Activated CD4-positive, alpha-beta T cell treated with anti-CD3 and anti-CD28 coated beads, Interleukin-2, amount 50 U/mL, for 16 hours (primary cell): ENCODE data around the gene BMPR1A.
"Not testable (repeated sequence)": the region's sequence is repeated elsewhere in the genome, so short reads cannot be mapped to it uniquely, and the experiment has no call there.

Source experiments
- DNase-seq: peaks from one replicate; pipeline ENCODE4 v3.0.0-alpha.2; 2020

The BMPR1A gene

DNA sequence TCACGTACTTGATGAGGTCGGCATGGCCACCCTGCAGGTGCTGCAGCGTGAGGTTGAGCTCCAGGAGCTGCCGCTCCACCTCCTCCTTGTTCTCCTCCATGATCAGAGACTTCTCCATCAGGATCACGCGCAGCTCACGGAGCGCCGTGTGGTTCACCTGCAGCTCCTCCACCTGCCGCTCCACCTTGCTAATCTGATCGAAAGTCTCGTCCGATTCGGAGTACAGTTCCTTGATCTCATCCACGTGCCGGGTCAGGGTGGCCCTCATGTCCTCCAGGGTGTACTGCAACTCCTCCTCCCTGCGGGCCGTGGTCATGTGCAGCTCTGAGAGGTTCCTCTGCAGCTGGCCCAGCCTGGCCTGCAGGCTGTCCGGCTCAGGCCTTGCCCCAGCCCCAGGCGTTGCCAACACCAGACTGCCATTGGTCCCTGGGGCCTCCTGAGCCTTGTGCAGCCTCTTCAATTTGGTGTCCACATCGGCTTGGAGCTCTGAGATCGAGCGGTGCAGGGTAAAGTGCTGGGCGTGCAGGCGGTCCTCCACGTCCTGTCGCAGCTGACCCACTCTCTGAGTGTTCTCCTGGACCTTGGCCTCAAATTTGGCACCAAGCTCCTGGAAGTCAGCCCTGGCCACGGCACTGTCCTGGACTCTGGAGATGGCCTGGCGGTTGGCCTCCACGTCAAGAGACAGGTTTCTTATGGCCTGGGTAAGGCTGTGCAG, 187.1 kb downstream of the BMPR1A start:
- no peak for DNase-seq

DNA sequence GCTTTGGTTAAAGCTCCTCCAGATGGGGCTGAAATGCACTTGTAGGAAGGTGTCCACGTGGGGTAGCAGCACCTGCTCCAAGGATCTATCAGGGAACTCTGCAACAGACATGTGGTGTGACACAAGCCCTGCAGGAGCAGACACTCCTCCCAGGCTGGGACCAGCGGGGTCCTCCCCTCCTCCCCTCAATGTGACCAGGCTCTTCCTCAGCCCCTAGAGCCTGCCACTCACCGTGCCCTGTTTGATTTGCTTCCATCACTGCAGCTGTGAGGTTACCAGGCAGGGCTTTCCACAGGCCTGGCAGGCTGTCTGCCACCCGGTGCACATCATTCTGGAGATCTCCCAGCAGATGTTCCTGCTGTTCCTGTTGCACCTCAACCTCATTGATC, 187.6 kb downstream of the BMPR1A start:
- no peak for DNase-seq

DNA sequence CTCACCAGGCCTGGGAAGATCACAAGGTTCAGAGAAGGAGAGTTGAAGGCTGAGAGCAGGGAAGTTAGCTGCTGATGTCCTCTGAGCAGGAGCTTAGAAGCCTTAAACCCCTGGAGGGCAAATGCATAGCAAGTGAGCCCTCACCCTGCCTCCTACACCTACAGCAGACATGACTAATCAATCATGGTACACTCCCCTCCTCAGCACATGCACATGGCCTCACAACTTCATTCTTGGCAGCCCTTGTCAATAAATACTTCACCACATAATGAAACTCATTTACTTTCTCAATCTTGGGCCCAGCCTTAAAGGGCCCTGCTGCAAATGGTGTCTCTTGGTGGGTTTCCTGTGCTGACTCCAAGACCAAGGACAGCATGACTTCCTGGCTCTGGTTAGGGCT, 188.1 kb downstream of the BMPR1A start:
- DNase-seq = no peak

DNA sequence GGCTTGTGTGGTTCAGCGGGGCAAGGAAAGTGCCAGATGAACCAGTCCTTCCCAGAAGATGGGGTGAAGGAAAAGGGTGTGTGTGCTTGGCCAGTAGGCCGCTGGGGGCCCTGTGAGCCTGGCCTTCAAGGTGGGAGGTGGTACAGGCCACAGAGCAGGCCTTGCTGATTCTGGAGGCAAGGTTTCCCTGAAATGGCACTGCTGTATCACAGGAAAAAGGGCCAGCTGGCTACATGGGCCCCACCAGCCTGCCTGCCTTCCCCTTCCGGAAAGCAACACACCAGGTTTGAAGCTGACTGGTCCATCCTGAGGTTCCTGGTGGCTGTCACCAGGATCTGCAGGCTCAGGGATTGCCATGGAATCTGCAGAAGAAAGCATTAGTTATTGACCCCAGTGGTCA, 188.5 kb downstream of the BMPR1A start:
- no peak for DNase-seq

DNA sequence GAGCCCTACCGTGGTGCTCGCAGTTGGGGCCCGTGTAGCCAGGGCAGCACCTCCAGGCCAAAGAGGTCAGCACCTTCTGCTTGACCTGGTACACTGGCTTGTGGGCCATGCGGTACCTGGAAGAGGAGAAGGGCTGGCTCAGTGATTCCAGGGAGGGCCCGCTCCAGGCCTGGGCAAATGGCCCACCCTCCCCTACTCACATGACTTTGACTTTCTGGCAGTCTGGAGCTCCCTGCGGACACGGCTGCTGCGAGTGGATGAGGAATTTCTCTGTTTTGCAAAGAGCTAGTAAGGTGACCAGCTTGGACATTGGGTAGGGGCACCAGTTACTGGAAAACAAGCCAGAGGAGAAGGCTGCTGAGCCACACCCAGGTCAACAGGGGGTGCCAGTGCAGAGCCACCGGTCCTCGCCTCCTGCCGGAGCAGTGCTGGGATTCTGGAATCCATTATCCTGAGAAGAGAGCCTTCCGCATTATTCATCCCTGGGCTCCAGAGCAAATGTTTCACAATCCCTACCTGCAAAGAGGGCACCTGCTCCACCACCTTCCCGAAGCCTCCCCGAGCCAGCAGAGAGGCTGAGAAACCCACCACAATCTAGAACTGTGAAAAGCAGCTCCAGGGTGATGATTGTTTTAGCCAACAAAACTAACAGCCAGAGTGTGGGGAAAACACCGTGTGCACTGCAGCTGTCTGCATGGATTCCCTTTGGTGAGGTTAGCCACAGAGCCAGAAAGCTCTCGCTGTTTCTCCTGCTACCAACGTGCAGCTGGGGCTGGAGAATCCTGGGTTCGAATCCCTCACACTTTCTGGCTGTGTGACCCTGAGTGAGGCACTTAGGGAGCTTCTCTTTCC, 189.2 kb downstream of the BMPR1A start:
- no peak for DNase-seq

DNA sequence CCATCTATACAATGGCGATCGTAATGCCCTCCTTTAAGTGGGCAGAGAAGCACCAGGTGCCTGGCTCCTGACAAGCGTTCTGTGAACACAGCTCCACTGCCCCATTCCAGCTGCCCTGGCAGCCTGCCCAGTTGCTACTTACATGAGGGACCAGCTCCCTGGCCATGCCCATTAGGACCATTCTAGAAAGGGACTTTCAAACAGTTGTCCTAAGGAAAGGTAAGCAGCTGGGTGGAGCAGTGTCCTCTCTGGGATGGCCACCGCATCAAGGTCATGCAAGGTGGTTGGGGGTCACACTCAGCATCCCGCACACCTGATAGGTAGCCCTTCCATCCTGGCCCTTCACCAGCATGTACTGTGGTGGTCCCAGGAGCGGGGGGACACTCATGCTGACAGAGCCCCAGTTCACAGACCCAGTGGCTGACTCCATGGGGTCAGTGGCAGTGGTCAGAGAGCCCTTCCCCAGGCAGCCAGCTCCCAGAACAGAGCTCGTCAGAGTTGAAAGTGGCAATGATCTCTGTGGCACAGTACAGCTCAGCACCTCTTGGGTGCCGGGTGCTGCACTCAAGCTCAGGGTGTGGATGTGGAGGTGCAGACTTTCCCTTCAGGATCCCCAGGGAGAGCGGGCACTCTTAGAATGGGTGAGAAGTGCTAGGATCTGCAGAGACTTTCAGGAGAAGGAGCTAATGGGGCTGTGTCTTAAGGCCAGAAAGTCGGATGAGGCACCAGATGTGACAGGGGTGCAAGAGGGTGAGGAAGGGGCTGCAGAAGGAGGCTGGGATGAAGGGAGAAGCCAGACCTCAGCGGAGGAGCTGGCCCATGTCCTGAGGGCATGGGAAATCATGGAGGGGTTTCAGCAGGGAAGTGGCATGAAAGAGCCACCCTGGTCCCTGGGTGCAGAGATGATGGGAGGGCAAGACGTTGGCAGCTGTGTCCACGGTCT, 190.1 kb downstream of the BMPR1A start:
- DNase-seq = no peak

DNA sequence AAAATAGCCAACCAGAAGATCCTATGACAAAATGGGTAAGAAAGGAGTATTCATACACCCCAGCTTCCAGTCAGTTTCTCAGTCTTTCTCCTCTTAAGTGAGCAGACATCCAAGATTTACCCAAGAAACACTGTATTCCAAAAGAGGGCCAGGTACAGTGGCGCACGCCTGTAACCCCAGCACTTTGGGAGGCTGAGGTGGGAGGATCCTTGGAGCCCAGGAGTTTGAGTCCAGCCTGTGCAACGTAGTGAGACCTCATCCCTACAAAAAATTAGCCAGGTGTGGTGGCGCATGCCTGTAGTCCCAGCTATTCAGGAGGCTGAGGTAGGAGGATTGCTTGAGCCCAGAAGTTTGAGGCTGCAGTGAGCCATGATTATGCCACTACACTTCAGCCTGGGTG, 191.4 kb downstream of the BMPR1A start:
- not testable (repeated sequence) for DNase-seq

DNA sequence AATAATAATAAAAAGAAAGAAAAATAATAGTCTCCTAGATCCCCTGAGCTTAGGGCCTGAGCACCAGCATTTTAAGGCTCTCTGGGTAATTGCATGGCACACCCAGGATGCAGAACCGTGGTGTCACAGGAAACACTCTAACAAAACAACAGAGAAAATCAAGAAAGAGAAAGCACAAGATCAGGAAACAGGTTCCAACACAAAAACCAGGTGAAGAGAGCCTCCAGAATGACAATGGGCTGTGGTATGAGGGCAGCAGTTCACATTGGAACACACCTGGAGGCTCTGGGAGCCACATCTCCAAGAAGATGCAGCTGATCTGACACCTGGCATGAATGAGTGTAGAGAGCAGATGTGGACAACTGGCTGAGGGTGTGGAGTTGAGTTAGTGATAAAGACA, 193.9 kb downstream of the BMPR1A start:
- no peak for DNase-seq

DNA sequence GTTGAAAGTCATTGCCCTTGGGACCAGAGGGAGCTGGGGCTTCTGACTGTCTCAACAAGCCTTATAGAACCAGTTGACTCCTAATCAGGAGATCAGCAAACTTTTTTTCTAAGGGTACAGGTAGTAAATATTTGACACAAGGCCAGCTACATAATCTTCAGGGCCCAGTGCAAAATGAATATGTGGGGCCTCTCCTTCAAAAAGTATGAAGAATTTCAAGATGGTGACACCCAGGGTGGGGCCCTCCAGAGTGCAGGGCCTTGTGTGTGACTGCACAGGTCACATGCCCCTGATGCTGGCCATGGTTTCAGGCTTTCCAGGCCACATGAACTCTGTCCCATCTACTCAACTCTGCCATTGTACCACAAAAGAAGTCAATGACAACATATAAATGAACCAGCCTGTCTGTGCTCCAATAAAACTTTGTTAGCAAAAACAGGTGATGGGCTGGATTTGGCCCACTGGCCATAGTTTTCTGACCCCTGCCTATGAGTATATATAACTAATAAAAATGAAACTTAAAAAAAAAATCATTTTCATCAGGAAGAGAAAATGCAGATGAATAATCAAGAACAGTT, 194.9 kb downstream of the BMPR1A start:
- DNase-seq = no peak

DNA sequence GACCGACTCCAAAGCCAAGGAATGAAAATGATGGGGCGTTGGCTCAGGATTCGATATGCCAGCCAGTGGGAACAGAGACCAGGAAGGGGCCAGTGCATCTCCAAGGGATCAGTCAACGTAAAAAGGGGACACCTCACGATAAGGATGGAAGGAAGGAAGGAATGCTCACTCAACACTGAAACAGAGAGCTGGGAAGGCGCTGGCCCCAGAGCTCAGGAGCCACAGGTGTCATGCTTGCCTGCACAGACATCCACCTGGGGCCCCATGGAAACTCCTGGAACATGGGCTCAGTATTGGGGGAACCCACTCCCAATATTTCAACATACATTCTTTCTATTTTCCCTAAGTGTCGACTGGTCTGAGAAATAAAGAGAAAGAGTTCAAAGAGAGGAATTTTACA, 195.7 kb downstream of the BMPR1A start:
- DNase-seq = no peak

DNA sequence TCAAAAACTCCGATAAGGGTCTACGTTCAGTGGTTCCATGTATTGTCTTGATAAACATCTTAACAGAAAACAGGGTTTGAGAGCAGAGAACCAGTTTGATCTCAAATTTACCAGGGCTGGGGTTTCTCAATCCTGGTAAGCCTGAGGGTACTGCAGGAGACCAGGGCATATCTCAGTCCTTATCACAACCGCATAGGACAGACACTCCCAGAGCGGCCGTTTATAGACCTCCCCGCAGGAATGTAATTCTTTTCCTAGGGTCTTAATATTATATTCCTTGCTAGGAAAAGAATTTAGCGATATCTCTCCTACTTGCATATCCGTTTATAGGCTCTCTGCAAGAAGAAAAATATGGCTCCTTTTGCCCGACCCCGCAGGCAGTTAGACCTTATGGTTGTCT, 196.3 kb downstream of the BMPR1A start:
- not testable (repeated sequence) for DNase-seq

DNA sequence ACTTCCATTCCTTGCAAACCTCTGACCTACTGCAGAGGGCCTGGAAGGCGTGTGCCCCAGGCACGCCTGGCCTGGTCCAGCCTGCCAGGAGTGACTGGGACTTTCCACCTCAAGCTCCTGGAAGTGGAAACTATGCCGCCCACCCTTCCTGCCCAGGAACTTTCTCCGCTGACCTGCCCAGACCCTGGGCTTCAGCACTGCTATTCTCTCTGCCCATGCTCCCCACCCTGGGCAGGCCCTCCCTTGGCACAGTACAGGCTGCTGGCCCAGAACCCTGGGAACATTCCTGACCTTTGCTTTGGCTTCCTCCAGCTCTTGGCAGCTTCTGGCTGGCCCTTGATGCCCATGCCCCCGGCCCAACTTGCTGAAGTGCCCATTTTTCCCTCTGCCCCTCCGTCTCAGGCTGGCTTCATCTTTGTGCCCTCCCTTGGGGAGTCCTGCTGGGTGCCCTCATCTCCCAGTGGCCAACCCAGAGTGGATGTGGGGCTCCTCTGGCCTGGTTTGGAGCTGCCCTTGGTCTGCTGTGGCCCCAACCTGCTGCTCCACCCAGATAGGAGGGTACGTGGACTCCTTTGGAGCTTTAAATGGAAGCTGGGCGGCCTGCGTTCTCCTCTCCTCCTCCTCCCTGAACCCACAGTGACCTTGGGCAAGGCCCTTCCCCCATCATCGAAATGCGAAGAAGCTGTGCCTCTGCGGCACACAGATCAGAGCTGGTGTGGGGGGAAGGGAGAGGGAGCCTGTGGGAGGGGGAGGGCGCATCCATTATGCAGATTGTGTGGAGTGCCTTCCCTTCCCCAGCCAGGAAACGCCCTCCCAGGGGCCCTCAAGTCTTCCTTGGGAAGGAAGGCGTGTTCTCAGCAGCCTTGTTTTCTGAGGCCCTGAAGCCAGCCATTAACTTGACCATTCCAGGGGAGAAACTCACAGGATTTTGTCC, 197.6 kb downstream of the BMPR1A start:
- no peak for DNase-seq

DNA sequence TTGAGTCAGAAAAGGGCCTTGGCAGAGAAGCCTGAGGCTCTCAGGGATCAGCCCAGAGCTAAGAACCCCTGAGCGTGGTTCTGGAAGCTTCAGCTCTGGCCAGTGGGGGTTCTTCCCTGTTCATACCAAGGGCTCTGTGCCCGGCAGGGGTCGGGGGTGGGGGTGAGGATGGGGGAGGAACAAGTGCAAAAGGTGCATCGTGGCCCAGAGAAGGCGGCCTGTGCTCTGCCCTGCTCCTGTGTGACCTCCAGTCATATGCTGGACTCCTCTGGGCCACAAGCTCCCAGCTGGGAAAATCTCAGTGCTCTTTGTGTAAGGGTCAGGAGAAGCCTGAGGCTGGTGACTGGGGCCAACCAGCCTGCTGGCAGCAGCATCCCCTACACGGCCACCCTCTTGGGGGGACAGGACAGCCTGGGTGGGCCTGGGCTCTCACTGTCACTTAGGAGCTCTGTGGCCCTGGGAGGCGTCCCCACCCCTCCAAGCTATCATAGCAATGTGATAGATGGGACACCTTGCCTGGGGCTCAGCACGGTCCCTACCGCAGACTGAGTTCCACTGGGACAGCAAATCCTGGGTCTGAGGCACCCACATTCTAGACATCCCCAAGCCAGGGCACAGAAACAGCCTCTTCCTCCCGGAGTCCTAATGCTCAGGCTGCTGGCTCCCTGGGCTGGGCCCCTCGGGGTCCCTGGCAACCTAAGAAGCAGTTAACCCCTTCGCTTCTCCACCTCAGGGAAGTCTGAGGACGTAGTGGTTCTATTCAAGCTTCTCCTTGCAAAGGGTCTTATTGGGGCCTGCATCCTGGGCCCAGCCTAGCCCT, 198.5 kb downstream of the BMPR1A start:
- DNase-seq = no peak

DNA sequence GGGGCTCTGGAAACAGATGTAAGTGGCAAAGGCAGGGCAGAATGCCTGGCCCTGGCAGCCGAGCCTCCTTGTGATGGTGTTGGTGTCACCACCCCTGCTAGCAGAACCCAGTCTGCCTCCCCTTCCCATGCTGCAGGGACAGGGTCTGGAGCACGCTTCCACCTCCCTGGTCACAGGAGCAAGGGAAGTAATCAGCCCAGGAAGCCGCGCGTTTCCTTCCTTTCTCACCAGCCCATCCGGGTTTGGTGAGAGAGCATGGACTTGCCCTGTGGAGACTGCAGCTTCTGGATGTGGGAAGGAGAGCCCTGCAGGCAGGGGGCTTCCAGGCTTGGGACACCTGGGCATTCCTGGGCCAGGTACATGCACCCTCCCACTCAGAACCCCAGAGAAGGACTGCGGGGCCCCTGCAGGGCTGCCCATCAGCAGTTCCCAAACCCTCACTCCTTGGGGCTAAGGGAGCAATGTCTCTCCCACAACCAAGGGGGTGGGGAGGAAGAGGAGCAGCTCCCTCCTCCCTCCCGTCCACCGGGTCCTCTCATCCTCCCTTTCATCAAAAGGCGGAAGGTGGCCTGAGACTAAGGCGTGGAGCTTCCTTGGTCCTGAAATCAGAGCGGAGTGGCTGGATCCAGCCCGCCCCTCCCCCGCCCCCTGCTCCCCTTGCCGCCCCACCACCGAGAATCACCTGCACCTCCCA, 199.2 kb downstream of the BMPR1A start:
- no peak for DNase-seq

DNA sequence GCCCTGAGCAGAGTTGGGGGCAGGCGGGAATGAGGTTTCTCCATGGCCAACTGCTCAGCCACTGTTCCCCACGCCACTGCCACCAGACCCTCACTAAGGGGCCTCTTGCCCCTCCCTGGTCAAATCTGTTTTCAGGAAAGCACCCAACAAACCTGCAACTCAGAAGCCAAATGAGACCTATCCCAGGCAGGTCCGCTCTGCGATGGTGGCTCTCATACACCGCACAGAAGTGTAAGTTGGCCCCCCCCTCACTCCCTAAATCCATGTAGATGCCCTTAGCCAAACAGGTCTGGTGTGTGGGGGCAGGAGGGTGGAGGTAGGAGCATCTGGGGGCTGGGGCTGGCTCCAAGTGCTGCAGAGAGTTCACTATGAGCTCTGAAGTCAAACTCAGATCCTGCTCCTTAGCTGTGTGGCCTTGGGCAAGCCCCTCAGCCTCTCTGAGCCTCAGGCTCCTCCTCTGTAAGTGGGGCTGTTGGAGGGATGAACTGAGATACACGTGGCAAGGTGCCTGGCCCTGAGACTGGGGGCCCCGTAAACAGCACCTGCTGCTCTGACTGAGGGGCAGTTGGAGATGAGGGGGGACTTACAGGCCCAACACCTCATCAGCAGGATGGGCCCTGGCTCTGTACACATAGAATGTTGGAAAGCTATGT, 199.9 kb downstream of the BMPR1A start:
- DNase-seq = no peak

DNA sequence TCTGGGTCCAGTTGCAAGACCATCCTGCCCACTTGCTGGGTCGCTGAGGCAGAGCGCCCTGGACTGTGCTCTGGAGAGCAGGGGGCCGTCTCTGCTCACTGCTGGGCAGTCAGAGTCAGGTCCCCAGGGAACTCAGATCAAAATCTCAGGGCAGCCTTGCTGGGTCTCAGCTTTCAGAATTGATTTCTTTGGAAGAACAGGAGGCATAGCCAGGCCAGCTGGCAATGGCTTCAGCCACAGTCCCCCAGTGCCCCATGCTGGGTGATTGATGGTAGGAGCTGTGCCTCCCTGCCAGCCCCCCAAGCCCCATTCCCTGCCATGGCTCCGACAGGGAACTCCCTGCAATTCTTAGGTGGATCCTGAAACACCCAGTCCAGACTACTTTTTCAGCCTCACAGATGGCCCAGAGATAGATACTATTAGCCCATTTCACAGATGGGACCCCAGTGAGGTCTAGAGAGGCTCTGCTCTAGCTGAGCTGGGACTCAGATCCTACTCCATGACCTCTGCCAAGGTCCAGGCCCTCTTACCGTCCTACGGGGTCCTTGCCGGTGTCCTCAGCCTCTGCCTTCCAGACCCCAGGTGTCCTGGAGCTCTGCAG, 200.5 kb downstream of the BMPR1A start:
- DNase-seq = no peak

DNA sequence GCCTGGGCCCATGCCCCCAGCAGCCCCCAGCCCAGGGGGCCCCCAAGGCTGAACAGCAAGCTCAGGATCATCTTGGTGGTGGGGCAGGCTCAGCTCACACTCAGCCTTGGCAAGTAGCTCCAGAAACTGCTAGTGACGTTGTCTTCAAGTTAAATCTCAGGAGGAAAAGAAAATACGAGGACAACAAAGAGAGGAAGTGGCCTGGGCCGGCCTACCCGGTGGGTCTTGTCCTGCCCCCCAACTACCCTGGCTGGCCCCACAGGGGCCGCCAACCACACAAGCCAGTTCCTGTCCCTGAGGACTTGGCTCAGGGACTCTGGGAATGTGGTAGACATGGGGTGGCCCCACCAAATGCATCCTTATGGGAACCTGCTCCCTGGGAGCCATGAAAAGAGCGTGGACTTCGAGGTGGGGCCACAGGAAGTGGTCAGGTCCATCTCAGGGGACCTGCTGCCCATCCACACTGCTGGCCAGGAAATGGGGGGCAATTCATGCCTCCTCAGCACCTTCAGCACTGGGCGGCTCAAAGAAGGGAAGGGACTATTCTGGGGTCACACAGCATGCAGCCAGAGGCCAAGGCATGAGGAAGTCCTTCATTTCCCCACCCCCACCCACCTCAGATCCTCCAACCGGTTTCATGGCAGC, 201.2 kb downstream of the BMPR1A start, which contains the start of gene MMRN2:
Gene MMRN2, minus strand, starts transcription at position 145 of the 645 bp plus-strand sequence. Its CDS starts 74 bp downstream, at position 71.
- DNase-seq = no peak

DNA sequence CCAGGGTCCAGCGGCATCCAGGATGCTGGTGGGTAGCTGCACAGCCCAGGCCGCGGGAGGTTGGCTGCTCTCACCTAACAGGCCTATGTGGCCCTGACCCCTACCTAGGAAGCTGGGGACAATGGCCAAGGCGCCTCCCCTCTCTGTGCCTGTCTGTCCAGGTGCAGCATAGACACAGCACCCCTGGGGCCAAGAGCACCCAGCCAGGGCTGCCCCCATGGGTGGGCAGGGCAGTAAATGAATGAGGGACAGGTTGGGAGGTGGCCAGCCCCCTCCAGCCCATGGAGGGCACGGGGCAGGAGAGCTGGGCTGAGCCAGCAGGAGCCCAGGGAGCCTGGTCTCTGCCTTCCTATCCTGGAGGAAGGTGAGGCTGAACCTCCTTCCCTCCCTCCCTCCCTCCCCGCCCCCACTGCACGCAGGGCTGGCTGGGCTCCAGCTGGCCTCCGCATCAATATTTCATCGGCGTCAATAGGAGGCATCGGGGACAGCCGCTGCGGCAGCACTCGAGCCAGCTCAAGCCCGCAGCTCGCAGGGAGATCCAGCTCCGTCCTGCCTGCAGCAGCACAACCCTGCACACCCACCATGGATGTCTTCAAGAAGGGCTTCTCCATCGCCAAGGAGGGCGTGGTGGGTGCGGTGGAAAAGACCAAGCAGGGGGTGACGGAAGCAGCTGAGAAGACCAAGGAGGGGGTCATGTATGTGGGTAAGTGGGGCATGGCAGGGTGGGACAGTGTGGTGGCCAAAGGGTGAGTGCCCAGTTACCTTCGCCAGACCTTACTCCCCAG, 201.9 kb downstream of the BMPR1A start, which contains the start of gene SNCG:
Gene SNCG, plus strand, starts transcription at position 484 of the 785 bp plus-strand sequence. Its CDS starts 99 bp downstream, at position 583.
- DNase-seq = no peak
